H9 (cell line): ENCODE results near the gene GAL3ST3. TPM values are rescaled to one million over a fixed set of nuclear protein-coding genes. Genes with fewer than 3 reads are reported as not detected.

Experiments
- DNase-seq: peaks from one replicate; pipeline ENCODE4 v3.0.0-alpha.2; 2017
- H2AFZ ChIP-seq: one replicate; pipeline ENCODE4 v1.6.1; 2013; ENCODE audit warnings: mild to moderate bottlenecking, low read length, control low read depth, moderate library complexity
- H2AK5ac ChIP-seq: 2 replicates; pipeline ENCODE4 v1.6.1; 2013; ENCODE audit warnings: low read length, control low read depth, mixed read lengths; ENCODE audit not compliant: insufficient read length
- H2BK120ac ChIP-seq: one replicate; pipeline ENCODE4 v1.6.1; 2013; ENCODE audit warnings: low read depth, mild to moderate bottlenecking, low read length, control low read depth, inconsistent platforms; ENCODE audit not compliant: poor library complexity, severe bottlenecking
- H2BK12ac ChIP-seq: 2 replicates; pipeline ENCODE4 v1.6.1; 2013; ENCODE audit warnings: low read length, control low read depth, mixed read lengths, low read depth; ENCODE audit not compliant: insufficient read length
- H2BK15ac ChIP-seq: 2 replicates; pipeline ENCODE4 v1.6.1; 2013; ENCODE audit warnings: low read depth, low read length, control low read depth
- H2BK20ac ChIP-seq: one replicate; pipeline ENCODE4 v1.6.1; 2013; ENCODE audit warnings: low read depth, mild to moderate bottlenecking, low read length, control low read depth, inconsistent platforms; ENCODE audit not compliant: poor library complexity, severe bottlenecking
- H2BK5ac ChIP-seq: 2 replicates; pipeline ENCODE4 v1.6.1; 2013; ENCODE audit warnings: low read length, control low read depth, mixed read lengths; ENCODE audit not compliant: insufficient read length
- H3K14ac ChIP-seq: 2 replicates; pipeline ENCODE4 v1.6.1; 2013; ENCODE audit warnings: low read length, control low read depth; ENCODE audit not compliant: insufficient read depth
- H3K18ac ChIP-seq: 2 replicates; pipeline ENCODE4 v1.6.1; 2013; ENCODE audit warnings: low read depth, mild to moderate bottlenecking, mixed read lengths, low read length, control low read depth; ENCODE audit not compliant: insufficient read length
- H3K23ac ChIP-seq: 2 replicates; pipeline ENCODE4 v1.6.1; 2013; ENCODE audit warnings: low read length, control low read depth, mixed read lengths, low read depth; ENCODE audit not compliant: insufficient read length
- H3K23me2 ChIP-seq: 2 replicates; pipeline ENCODE4 v1.6.1; 2013; ENCODE audit warnings: low read depth, mild to moderate bottlenecking, mixed read lengths, low read length, control low read depth; ENCODE audit not compliant: insufficient read length, poor library complexity, severe bottlenecking
- H3K27ac ChIP-seq: 2 replicates; pipeline ENCODE4 v1.5.1; 2013; ENCODE audit warnings: low read length, control low read depth, mixed read lengths, low read depth; ENCODE audit not compliant: insufficient read length
- H3K27me3 ChIP-seq: 2 replicates; pipeline ENCODE4 v1.6.1; 2013; ENCODE audit warnings: low read length, control low read depth, inconsistent platforms; ENCODE audit not compliant: insufficient read depth
- H3K4ac ChIP-seq: 2 replicates; pipeline ENCODE4 v1.6.1; 2013; ENCODE audit warnings: low read depth, mild to moderate bottlenecking, control low read depth, inconsistent platforms, low read length, moderate library complexity
- H3K4me1 ChIP-seq: 2 replicates; pipeline ENCODE4 v1.6.1; 2013; ENCODE audit warnings: low read length, control low read depth, inconsistent platforms; ENCODE audit not compliant: insufficient read depth
- H3K4me2 ChIP-seq: 2 replicates; pipeline ENCODE4 v1.6.1; 2013; ENCODE audit warnings: low read length, control low read depth, mixed read lengths; ENCODE audit not compliant: insufficient read length, insufficient read depth
- H3K56ac ChIP-seq: 2 replicates; pipeline ENCODE4 v1.6.1; 2013; ENCODE audit warnings: low read depth, mild to moderate bottlenecking, mixed read lengths, low read length, control low read depth; ENCODE audit not compliant: insufficient read length
- H3K79me1 ChIP-seq: 2 replicates; pipeline ENCODE4 v1.6.1; 2013; ENCODE audit warnings: low read depth, mild to moderate bottlenecking, moderate library complexity, low read length, control low read depth, inconsistent platforms; ENCODE audit not compliant: insufficient read depth, poor library complexity, severe bottlenecking
- H3K79me2 ChIP-seq: 2 replicates; pipeline ENCODE4 v1.6.1; 2013; ENCODE audit warnings: low read length, control low read depth, inconsistent platforms; ENCODE audit not compliant: insufficient read depth
- H3K9ac ChIP-seq: 2 replicates; pipeline ENCODE4 v1.6.1; 2013; ENCODE audit warnings: low read length, control low read depth, mixed read lengths; ENCODE audit not compliant: insufficient read length; ENCODE audit errors: extremely low read depth
- H3K9me3 ChIP-seq: one replicate; pipeline ENCODE4 v1.6.1; 2013; ENCODE audit warnings: low read depth, low read length, inconsistent platforms; ENCODE audit not compliant: control insufficient read depth
- H3T11ph ChIP-seq: one replicate; pipeline ENCODE4 v1.6.1; 2013; ENCODE audit warnings: mild to moderate bottlenecking, low read length, control low read depth, inconsistent platforms
- H4K20me1 ChIP-seq: one replicate; pipeline ENCODE4 v1.6.1; 2013; ENCODE audit not compliant: control insufficient read depth, insufficient read length, insufficient read depth
- H4K5ac ChIP-seq: 2 replicates; pipeline ENCODE4 v1.6.1; 2013; ENCODE audit warnings: low read depth, mild to moderate bottlenecking, mixed read lengths, low read length, control low read depth; ENCODE audit not compliant: insufficient read length
- H4K8ac ChIP-seq: replicated peaks from 2 replicates; pipeline ENCODE4 v1.6.1; 2013; ENCODE audit warnings: low read length, control low read depth, mixed read lengths, low read depth; ENCODE audit not compliant: insufficient read length
- H4K91ac ChIP-seq: 2 replicates; pipeline ENCODE4 v1.6.1; 2013; ENCODE audit warnings: low read depth, mild to moderate bottlenecking, moderate library complexity, mixed read lengths, low read length, control low read depth; ENCODE audit not compliant: insufficient read length
- H3K27ac Mint-ChIP-seq, 3 experiments: 2 replicates in 2 of 3; 3 replicates in 1 of 3; pipeline ENCODE4 v1.8.0; 2020 to 2021; ENCODE audit warnings: mixed read lengths in 3 of 3, mild to moderate bottlenecking in 1 of 3, moderate library complexity in 1 of 3
- H3K27me3 Mint-ChIP-seq: 2 replicates; pipeline ENCODE4 v1.8.0; 2021; ENCODE audit warnings: low read depth, mild to moderate bottlenecking, moderate library complexity, mixed read lengths
- H3K36me3 Mint-ChIP-seq, 3 experiments: 2 replicates in 2 of 3; 3 replicates in 1 of 3; pipeline ENCODE4 v1.8.0; 2020 to 2021; ENCODE audit warnings: low read depth in 3 of 3, mixed read lengths in 3 of 3; ENCODE audit not compliant: insufficient read depth in 1 of 3
- H3K4me1 Mint-ChIP-seq, 2 experiments: 2 replicates each; pipeline ENCODE4 v1.8.0; 2020; ENCODE audit warnings: mixed read lengths in 2 of 2
- H3K4me3 Mint-ChIP-seq, 2 experiments: 2 replicates in 1 of 2; 3 replicates in 1 of 2; pipeline ENCODE4 v1.8.0; 2020 to 2021; ENCODE audit warnings: mild to moderate bottlenecking in 2 of 2, mixed read lengths in 2 of 2, moderate library complexity in 1 of 2
- H3K9me3 Mint-ChIP-seq, 2 experiments: 2 replicates in 1 of 2; 3 replicates in 1 of 2; pipeline ENCODE4 v1.8.0; 2020; ENCODE audit warnings: mild to moderate bottlenecking in 2 of 2, mixed read lengths in 2 of 2, moderate library complexity in 1 of 2
- CTCF ChIP-seq: fragments of 200-600 bp; sonication (generic); conservative IDR thresholded peaks from 3 replicates; pipeline ENCODE4 v1.8.0; 2021; ENCODE audit warnings: antibody characterized with exemption, mild to moderate bottlenecking
- WGBS: extraction: QIAGEN DNeasy Blood & Tissue Kit; methylation state at CpG from one replicate; pipeline ENCODE4 v1.1.7; 2013; ENCODE audit warnings: missing lambda C conversion rate, low lambda C conversion rate, mixed read lengths; ENCODE audit not compliant: insufficient read length; ENCODE audit errors: extremely low coverage; 5-methylcytosine and 5-hydroxymethylcytosine counted together
- total RNA-seq: library from RNA; stranded (reverse); gene quantifications from 2 replicates; pipeline ENCODE4 v1.2.1, GENCODE V29; 2021

The GAL3ST3 gene
- total RNA-seq, 1 experiment from 2014 or later = 17.2 TPM

- no peak overlapping the region for H3K4me3 Mint-ChIP-seq
- Histone ChIP-seq H3K14ac (no peak overlapping the region), H3K79me2 (peaks cover 2% of the 10 kb centered on the region; the same call in 1 of the 2 replicates), H2AFZ (no peak overlapping the region), H2BK15ac (no peak overlapping the region), H3K18ac (no peak overlapping the region), H3K23ac (no peak overlapping the region), H3K79me1 (no peaks in the 10 kb centered on the region), H4K8ac (no peak overlapping the region), H4K20me1 (no peaks in the 10 kb centered on the region), H3K27ac (no peak overlapping the region), H3K9ac (no peak overlapping the region), H2AK5ac (no peak overlapping the region), H3K4me2 (no peak overlapping the region), H3K56ac (no peak overlapping the region), H2BK12ac (no peak overlapping the region), H4K91ac (no peak overlapping the region), H3K4me1 (no peaks in the 10 kb centered on the region), H3K27me3 (no peaks in the 10 kb centered on the region), H3T11ph (no peak overlapping the region), H3K4ac (no peak overlapping the region), H3K9me3 (no peaks in the 10 kb centered on the region), H4K5ac (no peak overlapping the region), H2BK120ac (no peak overlapping the region), H3K23me2 (peaks cover 4% of the 10 kb centered on the region), H2BK20ac (no peak overlapping the region), H2BK5ac (no peak overlapping the region)
- H3K9me3 Mint-ChIP-seq = no peaks in the 10 kb centered on the region; a peak in 1 of 5 replicates
- TF ChIP-seq CTCF = no peak
- H3K27me3 Mint-ChIP-seq = no peaks in the 10 kb centered on the region
- peaks cover 18 to 26% of the 10 kb centered on the region in 2 experiments for H3K4me1 Mint-ChIP-seq
- WGBS = no CpG with 5 or more reads among the region's 1 CpG
- H3K36me3 Mint-ChIP-seq = peaks cover 11 to 29% (median 16%) of the 10 kb centered on the region in 3 experiments
- H3K27ac Mint-ChIP-seq = no peak overlapping the region
- DNase-seq = no peak
These were observed 24.7 kb upstream of the GAL3ST3 start for GRCh38 chr11:66073669-66074068.
